Measurements from ENCODE around the gene CYP2F1.
"Not testable (repeated sequence)": the region's sequence is repeated elsewhere in the genome, so short reads cannot be mapped to it uniquely, and the experiment has no call there.

CYP2F1 gene

GRCh38 chr19:41111296-41111695 is 2.9 kb upstream of the CYP2F1 start:
- H3K4me3 ChIP-seq (replicated peaks in 1 of 2; ENCODE audit: low read depth in 2 of 2, low read length in 2 of 2), result no peak overlapping the region
- TF ChIP-seq, protein P1, sequence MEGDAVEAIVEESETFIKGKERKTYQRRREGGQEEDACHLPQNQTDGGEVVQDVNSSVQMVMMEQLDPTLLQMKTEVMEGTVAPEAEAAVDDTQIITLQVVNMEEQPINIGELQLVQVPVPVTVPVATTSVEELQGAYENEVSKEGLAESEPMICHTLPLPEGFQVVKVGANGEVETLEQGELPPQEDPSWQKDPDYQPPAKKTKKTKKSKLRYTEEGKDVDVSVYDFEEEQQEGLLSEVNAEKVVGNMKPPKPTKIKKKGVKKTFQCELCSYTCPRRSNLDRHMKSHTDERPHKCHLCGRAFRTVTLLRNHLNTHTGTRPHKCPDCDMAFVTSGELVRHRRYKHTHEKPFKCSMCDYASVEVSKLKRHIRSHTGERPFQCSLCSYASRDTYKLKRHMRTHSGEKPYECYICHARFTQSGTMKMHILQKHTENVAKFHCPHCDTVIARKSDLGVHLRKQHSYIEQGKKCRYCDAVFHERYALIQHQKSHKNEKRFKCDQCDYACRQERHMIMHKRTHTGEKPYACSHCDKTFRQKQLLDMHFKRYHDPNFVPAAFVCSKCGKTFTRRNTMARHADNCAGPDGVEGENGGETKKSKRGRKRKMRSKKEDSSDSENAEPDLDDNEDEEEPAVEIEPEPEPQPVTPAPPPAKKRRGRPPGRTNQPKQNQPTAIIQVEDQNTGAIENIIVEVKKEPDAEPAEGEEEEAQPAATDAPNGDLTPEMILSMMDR (IDR thresholded peaks at IDR 0.05; ENCODE audit: low read depth, low read length), result no peak
- no peak for DNase-seq (ENCODE audit: low read depth in 2 of 2)

DNA sequence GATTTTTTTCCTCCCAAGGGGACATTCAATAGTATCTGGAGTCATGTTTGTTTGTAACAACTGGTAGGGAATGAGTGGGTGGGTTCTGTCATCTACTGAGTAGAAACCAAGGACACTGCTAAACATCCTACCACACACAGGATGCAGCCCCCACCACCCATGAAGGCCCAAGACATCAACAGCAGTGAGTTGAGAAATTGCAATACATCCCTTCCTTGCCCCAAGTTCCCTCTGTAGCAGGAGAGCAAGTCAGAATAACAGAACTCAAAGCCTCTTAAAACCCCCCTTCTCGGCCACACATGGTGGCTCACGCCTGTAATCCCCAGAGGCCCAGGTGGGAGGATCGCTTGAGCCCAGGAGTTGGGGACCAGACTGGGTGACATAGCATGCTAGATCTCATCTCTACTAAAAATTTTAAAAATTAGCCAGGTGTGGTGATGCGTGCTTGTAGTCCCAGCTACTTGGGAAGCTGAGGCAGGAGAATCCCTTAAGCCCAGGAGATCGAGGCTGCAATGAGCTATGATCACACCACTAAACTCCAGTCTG is 2.4 kb upstream of the CYP2F1 start:
- no peak overlapping the region for H3K4me3 ChIP-seq (replicated peaks in 1 of 2; ENCODE audit: low read depth in 2 of 2, low read length in 2 of 2)
- no peak for DNase-seq (ENCODE audit: low read depth in 2 of 2)
- TF ChIP-seq, protein P1 (IDR thresholded peaks at IDR 0.05; ENCODE audit: low read depth, low read length), result no peak

- no peak overlapping the region for H3K4me3 ChIP-seq (replicated peaks in 1 of 2; ENCODE audit: low read depth in 2 of 2, low read length in 2 of 2)
- no peak for DNase-seq (ENCODE audit: low read depth in 2 of 2)
- TF ChIP-seq, protein P1 (IDR thresholded peaks at IDR 0.05; ENCODE audit: low read depth, low read length), result no peak
Measured at GRCh38 chr19:41112728-41113290, 1.4 kb upstream of the CYP2F1 start.

GRCh38 chr19:41116261-41116660 is 2.0 kb downstream of the CYP2F1 start:
- H3K4me3 ChIP-seq (replicated peaks in 1 of 2; ENCODE audit: low read depth in 2 of 2, low read length in 2 of 2), result no peak overlapping the region
- TF ChIP-seq, protein P1 (IDR thresholded peaks at IDR 0.05; ENCODE audit: low read depth, low read length), result no peak
- DNase-seq (ENCODE audit: low read depth in 2 of 2), result no peak

- H3K4me3 ChIP-seq (replicated peaks in 1 of 2; ENCODE audit: low read depth in 2 of 2, low read length in 2 of 2); DNase-seq (ENCODE audit: low read depth in 2 of 2): not testable (repeated sequence)
Measured at GRCh38 chr19:41120929-41121911, 7.0 kb downstream of the CYP2F1 start.

GRCh38 chr19:41122846-41123245 is 8.6 kb downstream of the CYP2F1 start:
- not testable (repeated sequence) for DNase-seq (ENCODE audit: low read depth in 2 of 2); H3K4me3 ChIP-seq (replicated peaks in 1 of 2; ENCODE audit: low read depth in 2 of 2, low read length in 2 of 2)

DNA sequence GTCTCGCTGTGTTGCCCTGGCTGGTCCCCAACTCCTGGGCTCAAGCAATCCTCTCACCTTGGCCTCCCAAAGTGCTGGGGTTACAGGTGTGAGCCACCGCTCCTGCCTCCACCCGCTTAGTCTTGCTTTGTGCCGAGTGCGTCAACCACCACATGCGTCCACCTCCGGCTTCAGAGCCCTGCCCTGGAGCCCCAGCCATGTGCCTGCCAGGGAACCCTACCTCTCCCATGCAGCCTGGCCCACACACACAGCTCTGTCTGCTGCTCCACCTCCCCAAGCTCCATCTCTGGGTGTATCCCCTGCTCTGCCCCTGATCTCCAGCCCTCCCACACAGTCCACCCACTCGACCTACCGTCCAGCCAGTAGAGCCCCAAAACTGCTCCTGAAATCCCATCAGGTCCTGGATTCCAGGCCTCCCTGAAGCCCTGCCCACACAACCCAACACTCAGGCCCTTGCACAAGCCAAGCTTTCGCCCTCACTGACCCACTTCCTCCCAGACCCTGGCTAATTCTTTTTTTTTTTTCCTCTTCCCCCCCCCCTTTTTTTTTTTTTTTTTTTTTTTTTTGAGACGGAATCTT is 9.6 kb downstream of the CYP2F1 start:
- H3K4me3 ChIP-seq (replicated peaks in 1 of 2; ENCODE audit: low read depth in 2 of 2, low read length in 2 of 2), result no peak overlapping the region
- TF ChIP-seq, protein P1 (IDR thresholded peaks at IDR 0.05; ENCODE audit: low read depth, low read length), result no peak
- DNase-seq (ENCODE audit: low read depth in 2 of 2), result no peak

Measured in cardiac fibroblast (primary cell).